ENCODE data around the gene NKX1-2. TPM values are rescaled to one million over a fixed set of nuclear protein-coding genes. Genes with fewer than 3 reads are reported as not detected.
A peak's percentile ranks its signal among the peaks of the same experiment; 100 is the strongest.

NKX1-2 gene
- total RNA-seq, 1 donor from 2014 or later: not detected

- TF ChIP-seq CTCF (IDR thresholded peaks at IDR 0.05): no peak
- Mint-ChIP-seq H3K4me1 (ENCODE audit: low read depth) (peaks cover 35% of the 10 kb centered on the region), H3K4me3 (ENCODE audit: unreplicated experiment) (no peak overlapping the region), H3K9me3 (ENCODE audit: low read depth) (no peaks in the 10 kb centered on the region), H3K27me3 (ENCODE audit: low read depth) (no peaks in the 10 kb centered on the region), H3K36me3 (ENCODE audit: low read depth) (peaks cover 33% of the 10 kb centered on the region), H3K27ac (ENCODE audit: unreplicated experiment) (peak overlapping the region; percentile 27)
- DNase-seq (ENCODE audit: low spot score): no peak
Observed at GRCh38 chr10:124409696-124410095, 40.1 kb downstream of the NKX1-2 start.

GRCh38 chr10:124408357-124408756 is 41.5 kb downstream of the NKX1-2 start:
- Mint-ChIP-seq H3K27ac (ENCODE audit: unreplicated experiment) (no peak overlapping the region), H3K36me3 (ENCODE audit: low read depth) (peaks cover 40% of the 10 kb centered on the region), H3K4me3 (ENCODE audit: unreplicated experiment) (no peak overlapping the region), H3K4me1 (ENCODE audit: low read depth) (peaks cover 23% of the 10 kb centered on the region), H3K27me3 (ENCODE audit: low read depth) (no peaks in the 10 kb centered on the region), H3K9me3 (ENCODE audit: low read depth) (no peaks in the 10 kb centered on the region)
- no peak for TF ChIP-seq CTCF (IDR thresholded peaks at IDR 0.05)
- no peak for DNase-seq (ENCODE audit: low spot score)

- H3K36me3 Mint-ChIP-seq (ENCODE audit: low read depth): peaks cover 47% of the 10 kb centered on the region
- no peak overlapping the region for H3K4me3 Mint-ChIP-seq (ENCODE audit: unreplicated experiment)
- H3K27ac Mint-ChIP-seq (ENCODE audit: unreplicated experiment): no peak overlapping the region
- no peak for TF ChIP-seq CTCF (IDR thresholded peaks at IDR 0.05)
- H3K9me3 Mint-ChIP-seq (ENCODE audit: low read depth): no peaks in the 10 kb centered on the region
- H3K27me3 Mint-ChIP-seq (ENCODE audit: low read depth): no peaks in the 10 kb centered on the region
- H3K4me1 Mint-ChIP-seq (ENCODE audit: low read depth): peaks cover 18% of the 10 kb centered on the region
- DNase-seq (ENCODE audit: low spot score): no peak
Observed at GRCh38 chr10:124407456-124407855, 42.4 kb downstream of the NKX1-2 start.

- peaks cover 56% of the 10 kb centered on the region for H3K36me3 Mint-ChIP-seq (ENCODE audit: low read depth)
Observed at GRCh38 chr10:124403548-124403947, 46.3 kb downstream of the NKX1-2 start.

GRCh38 chr10:124402273-124402672 is 47.6 kb downstream of the NKX1-2 start:
- peaks cover 2% of the 10 kb centered on the region for H3K4me1 Mint-ChIP-seq (ENCODE audit: low read depth)
- TF ChIP-seq CTCF (IDR thresholded peaks at IDR 0.05): no peak
- peaks cover 54% of the 10 kb centered on the region for H3K36me3 Mint-ChIP-seq (ENCODE audit: low read depth)
- no peak overlapping the region for H3K27ac Mint-ChIP-seq (ENCODE audit: unreplicated experiment)
- no peak overlapping the region for H3K4me3 Mint-ChIP-seq (ENCODE audit: unreplicated experiment)
- no peaks in the 10 kb centered on the region for H3K27me3 Mint-ChIP-seq (ENCODE audit: low read depth)
- no peaks in the 10 kb centered on the region for H3K9me3 Mint-ChIP-seq (ENCODE audit: low read depth)
- no peak for DNase-seq (ENCODE audit: low spot score)

More at GRCh38 chr10:124403548-124403947, 46.3 kb downstream of the NKX1-2 start:
- H3K4me3 Mint-ChIP-seq (ENCODE audit: unreplicated experiment): no peak overlapping the region
- H3K9me3 Mint-ChIP-seq (ENCODE audit: low read depth): no peaks in the 10 kb centered on the region
- peaks cover 4% of the 10 kb centered on the region for H3K4me1 Mint-ChIP-seq (ENCODE audit: low read depth)
- peak; percentile 85 for TF ChIP-seq CTCF (IDR thresholded peaks at IDR 0.05)
- DNase-seq (ENCODE audit: low spot score): no peak
- peak overlapping the region; percentile 58 for H3K27ac Mint-ChIP-seq (ENCODE audit: unreplicated experiment)
- no peaks in the 10 kb centered on the region for H3K27me3 Mint-ChIP-seq (ENCODE audit: low read depth)

Measured in chondrocyte (in vitro differentiated cells).